Stimulated activated CD4-positive, alpha-beta T cell treated with anti-CD3 and anti-CD28 coated beads, Interleukin-4, amount 100 ng/mL, for 4 hours (primary cell): Measurements from ENCODE around the gene GMDS.
"Not testable (repeated sequence)": the region's sequence is repeated elsewhere in the genome, so short reads cannot be mapped to it uniquely, and the experiment has no call there.

Source experiments
- DNase-seq, 2 experiments: peaks; one replicate each; pipeline ENCODE4 v3.0.0-alpha.2; 2020

The GMDS gene

DNA sequence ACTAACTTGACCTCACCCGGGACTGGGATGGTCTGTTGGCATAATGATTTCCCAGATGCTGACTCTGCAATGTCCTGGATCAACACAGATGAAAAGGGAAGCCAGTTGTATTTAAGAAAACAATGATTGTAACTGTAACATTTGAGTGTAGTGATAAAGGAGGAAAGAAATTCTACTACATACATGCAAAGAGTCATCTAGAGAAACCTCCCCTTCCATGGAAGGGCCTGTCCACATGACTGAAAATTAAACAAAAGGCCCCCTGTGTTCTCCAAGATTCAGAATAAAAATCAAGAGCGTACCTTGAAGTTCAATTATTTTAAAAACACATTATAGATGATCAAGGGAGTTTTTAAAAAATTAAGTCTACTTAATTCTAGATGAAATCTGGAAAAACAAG, 484.5 kb downstream of the GMDS start:
- no peak for DNase-seq

DNA sequence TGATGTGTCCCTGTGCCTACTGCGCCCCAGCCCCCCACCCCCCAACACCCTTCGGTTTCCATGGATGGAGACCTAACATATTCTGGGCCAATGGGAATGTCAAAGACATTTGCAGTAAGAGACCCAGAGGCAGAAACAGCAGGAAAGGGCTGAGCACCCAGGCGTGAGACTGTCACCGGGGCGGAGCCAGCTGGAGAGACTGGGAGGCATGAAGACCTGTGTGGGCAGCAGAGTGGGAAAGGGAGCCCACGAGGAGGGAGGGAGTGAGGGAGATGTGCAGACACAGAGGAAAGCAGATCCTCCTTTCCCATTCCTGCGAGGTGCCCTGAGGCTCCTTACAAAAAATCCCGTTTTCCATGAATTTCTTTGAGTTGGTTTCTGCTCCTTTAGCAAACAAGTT, 485.5 kb downstream of the GMDS start:
- no peak for DNase-seq

DNA sequence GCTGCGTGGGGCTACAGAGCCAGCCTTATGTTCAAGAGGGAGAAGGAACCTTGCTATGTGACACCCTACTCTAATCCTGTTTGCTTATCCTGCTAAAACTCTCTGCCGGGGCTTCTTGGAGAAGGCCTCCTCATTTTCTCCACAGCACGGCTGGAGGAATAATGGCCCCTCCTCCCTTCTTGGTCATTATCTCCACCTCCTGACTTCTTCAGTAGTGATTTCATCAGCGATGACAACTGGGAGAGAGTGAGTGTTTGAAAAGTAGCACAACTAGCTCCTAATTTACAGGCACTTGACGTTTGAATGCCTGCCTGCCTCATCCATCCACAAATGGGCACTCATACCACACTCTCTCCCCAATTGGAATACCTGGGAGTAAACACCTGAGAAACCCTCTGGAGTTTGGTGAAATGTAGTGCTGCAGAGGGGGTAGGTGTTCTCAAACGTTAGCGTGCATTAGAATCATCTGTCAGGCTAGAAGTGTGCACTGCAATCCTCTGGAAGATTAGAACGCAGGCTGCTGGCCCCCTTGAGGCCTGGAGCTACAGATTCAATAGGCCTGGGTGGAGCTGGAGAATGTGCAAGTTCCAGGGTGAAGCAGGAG, 487.2 kb downstream of the GMDS start:
- no peak for DNase-seq

DNA sequence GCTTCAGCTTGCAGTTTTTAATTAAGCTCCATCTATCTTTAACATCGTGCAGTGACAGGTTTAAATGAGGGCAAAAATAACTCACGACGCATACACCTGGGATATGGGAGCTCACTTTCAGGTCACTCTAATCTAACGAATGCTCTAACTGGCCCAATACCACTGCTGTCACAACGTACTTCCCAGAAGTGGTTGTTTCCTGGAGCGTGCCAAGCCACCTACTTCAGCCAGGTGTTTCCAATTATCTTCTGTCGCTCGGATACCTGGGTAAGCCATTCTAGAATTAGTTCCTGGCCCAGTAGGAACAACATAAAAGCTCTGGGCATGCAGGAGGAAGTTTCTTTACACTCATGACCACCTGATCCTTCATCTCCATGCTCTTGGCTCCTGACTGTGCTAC, 488.3 kb downstream of the GMDS start:
- DNase-seq, result no peak

DNA sequence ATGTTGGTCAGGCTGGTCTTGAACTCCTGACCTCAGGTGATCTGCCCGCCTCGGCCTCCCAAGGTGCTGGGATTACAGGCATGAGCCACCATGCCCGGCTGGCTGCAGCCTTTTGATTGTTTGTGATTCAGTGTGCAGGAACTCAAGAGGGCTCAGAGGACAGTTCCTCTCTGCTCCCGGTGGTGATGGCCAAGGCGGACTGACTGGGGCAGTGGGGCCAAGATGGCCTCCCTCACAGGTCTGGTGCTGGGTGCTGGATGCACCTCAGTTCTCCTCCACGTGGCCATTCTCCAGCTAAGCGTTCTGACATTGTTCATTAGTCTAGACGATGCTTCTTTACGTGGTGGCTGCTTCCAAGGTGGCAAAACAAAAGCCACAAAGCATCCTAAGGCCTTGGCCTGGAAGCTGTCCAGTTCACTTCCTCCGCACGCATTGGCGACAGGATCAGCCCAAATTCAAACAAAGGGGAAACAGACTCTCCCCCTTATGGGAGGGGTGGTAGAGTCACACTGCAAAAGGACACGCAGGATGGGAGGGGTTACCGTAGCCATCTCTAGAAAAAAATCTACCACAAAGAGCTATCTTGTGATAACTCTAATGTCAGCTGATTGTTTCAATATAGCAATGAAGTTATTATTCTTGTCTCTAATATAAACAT, 488.8 kb downstream of the GMDS start:
- DNase-seq, result no peak

DNA sequence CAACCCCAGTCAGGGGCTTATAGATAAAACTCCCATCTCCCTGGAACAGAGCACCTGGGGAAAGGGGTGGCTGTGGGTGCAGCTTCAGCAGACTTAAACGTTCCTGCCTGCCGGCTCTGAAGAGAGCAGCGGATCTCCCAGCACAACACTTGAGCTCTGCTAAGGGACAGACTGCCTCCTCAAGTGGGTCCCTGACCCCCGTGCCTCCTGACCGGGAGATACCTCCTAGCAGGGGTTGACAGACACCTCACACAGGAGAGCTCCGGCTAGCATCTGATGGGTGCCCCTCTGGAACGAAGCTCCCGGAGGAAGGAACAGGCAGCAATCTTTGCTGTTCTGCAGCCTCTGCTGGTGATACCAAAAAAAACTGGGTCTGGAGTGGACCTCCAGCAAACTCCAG, 494.3 kb downstream of the GMDS start:
- DNase-seq, result not testable (repeated sequence)

DNA sequence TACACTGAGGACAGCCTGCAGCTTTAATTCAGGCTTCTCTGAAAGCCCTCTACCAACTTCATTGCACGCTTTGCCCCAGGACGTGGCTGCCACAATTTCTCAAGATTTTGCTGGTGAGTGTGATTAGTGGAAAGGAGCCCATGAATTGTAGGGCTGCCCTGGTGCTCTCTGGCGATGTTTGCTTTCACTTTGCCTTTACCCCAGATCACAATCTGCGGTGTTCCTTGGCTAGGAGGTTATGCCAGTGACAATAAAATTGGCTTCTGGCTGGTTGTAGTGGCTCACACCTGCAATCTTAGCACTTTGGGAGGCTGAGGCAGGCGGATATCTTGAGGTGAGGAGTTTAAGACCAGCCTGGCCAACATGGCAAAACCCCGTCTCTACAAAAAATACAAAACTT, 496.4 kb downstream of the GMDS start:
- DNase-seq, result no peak

DNA sequence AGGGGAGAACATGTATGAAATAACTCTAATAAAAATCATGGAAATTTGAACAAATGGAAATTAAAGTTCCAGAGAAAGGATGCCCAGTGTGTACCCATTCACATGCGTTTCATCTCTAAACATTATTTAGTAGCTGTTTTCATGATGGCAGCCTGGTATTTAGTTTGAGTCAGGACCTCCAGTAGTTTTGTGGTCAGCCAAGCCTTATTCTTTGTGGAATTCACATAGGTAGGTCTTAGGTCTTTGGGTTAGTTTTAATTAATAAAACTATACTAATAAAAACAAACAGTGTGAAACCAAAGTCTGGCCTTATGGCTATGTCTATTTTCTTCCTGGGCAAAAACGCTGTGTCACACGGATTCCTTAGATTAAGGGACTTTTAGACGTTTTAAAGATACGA, 497.9 kb downstream of the GMDS start:
- no peak for DNase-seq

DNA sequence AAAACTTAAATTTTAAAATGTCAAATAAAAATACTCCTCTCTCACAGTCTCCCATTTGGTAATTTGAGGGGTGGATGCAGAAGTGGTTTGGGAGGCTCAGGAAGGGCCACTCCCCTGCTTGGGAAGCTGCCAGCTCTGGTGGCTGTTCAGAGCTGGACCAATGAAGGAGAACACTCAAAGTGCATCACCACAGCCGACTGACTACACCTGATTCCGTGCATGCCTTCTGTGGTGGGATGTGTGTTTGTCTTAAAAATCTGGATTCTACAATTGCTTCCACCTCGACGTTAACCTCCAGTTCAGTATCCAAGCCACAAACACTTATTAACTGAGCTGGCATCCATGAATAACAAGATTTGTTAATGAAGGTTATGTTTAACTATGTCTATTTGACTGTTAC, 498.4 kb downstream of the GMDS start:
- no peak for DNase-seq

DNA sequence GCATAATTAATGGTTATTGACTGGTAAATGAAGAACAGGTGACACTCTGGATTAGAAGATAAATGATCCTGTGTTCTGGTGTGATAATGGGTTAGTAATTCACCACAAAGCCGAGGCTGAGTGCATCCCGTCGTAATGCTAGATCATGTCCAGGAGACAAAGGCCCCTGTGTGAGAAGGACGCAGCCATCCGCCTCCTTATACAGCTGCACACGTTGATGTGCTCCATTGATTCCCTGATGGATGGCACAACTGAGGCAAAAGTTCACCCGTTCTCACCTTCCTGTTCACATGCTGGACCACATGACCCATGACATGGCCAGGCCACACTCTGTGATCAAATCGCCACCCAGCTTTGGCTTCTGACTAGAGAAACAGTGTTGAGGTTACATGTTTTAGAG, 499.6 kb downstream of the GMDS start:
- no peak for DNase-seq

DNA sequence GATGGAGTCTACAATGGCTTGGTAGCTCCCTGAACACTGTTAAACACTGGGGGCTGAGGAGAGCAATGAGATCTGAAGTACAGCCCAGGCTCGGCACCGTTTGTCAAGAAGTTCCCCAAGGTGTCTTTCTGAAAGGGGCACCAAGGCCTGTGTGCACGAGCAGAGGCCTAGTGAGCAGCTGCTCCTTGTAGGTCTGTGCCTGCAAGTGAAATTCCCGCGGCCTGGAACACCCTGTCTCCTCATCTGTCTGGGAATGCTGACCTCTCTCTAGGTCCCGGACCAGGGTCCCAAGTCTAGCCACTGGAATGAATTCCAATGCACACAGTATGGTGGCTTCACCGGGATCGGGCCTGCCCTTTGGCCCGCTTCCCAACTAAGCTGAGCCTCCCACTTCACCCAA, 500.9 kb downstream of the GMDS start:
- no peak for DNase-seq

DNA sequence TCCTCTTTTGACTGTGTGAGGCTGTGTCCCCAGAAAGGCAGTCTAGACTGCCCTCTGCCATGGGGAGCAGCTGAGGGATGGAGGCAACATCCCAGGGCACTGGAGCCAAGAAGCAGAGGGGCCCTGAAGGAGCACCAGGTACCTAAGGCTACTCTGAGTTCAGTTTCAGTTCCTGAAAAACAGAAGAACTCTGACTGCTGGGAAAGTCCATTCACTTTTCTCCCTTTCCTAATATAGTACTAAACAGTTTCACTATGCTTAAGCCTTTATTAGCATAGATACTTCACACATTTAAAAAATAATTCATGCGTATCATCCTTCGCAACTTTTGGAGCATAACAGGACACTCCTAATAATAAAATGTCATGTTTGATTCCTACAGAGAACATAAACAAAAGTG, 505.7 kb downstream of the GMDS start:
- DNase-seq, result no peak

DNA sequence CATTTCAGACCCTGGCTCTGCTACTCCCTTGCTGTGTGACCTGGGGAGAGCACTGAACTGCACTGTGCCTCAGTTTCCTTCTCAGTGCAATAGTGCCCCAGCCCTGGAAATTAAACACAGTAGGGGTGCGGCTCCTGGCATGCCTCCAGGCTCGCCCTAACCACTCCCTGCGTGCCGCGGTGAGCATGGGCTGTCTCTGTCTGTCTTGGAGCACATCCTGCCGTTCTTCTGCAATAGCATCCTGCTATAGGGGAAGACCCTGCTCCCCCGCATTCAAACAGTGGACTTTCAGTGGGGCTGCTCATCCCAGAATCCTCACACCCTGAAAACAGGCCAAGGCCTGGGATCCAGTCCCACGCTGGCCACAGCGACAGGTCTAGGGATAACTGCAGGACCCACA, 506.2 kb downstream of the GMDS start:
- DNase-seq, result no peak

DNA sequence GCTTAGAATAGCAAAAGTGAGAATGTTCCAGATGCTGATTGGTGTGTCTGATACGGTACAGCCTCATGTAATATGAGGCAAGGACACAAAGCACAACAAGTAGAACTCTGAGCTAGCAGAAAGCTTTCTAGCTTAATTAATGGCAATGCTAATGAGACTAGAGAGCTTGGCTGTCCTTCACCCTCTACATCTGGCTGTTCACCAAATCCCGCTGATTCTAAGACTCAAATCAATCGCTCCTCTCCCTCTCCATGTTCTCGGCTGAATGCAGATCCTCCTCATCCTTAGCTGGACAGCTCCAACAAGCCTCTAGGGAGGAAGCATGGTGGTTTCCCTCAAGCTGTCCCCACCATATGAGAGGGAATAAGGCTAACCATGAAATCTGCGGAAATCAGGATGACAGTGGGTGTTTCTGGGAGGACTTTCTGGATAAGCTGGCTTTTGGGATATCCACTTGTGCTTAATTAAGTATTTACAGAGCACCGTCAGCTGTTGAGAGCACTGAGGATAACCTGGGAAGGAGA, 506.8 kb downstream of the GMDS start:
- no peak for DNase-seq

DNA sequence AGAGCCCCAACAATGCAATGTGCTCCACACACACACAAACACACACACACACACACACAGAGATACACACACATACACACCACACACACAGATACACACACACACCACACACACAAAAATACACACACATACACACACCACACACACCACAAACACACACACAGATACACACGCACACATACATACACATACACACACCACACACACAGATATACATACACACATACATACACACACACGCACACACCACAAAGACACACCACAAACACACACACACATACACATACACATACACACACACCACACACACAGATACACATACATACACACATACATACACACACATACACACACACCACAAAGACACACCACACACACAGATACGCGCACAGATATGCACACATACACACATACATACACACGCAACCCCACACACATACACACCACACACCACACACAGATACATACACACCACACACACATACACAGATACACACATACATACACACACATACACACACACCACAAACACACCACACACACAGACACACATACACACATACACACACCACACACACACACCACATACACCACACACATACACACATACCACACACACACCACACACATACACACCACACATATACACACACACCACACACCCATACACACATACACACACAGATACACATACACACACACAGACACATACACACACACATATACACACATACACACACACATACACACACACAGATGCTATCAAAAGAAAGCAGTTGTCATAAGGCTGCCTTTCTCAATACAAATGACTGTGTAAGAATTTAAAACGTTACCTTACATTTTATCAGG, 507.7 kb downstream of the GMDS start:
- no peak for DNase-seq

DNA sequence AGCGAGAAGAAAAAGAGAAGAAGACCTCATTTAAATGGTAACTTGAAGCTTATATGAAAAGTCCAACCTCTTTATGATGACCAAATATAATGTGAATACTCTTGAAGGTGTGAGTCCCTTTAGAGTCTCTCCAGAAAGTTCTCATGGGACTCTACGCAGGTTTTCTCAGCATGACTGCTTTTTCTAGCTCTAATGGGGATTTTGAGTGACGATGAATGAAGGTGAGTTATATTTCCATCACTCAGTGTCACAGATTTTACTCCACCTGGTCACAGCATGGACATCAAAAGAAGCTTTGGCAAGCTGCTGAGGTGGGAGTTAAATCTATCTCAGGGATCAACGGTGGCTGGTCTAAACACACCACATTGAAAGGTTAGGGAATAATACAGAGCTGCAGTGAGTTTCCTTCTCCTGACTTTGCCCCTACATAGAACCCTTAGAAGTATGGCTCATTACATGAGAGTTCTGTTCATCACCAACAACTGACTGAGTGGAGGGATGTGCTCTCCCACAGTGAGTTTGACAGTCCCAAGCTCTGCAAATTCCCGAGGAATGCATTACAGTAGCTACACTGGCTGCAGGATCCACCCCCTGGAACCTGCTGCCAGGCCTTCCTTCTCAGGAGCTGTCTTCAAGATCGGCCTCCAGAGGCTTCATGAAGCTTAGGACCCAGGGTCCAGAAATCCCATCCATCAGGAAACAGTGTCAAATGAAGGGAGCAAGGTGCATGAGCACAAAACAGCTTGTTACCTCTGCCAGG, 508.9 kb downstream of the GMDS start:
- no peak for DNase-seq

DNA sequence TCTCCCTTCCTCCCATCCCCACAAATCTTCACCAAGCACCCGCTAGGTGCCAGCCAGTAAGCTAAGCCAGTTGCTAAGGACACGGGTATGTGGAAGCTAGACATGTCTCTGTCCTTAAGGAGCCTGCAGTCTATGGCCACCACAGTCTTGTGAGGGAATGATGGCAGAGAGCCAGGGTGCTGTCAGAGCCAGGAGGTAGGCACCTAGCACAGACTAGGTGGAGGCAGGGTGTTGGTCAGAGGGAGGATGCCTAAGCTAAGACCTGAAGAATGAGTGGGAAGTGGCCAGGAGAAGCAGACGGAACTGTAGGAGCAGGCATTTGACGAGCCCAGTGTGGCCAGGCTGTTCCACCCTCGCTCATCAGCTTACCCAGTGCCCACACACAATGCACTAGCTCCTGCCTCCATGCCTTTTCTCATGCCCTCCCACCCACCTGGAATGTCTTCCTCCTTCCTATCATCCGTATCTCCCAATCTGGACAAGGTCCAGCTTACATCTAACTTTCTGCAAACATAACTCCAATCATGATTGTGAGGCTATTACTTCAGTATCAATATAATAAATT, 510.1 kb downstream of the GMDS start:
- DNase-seq, result no peak

DNA sequence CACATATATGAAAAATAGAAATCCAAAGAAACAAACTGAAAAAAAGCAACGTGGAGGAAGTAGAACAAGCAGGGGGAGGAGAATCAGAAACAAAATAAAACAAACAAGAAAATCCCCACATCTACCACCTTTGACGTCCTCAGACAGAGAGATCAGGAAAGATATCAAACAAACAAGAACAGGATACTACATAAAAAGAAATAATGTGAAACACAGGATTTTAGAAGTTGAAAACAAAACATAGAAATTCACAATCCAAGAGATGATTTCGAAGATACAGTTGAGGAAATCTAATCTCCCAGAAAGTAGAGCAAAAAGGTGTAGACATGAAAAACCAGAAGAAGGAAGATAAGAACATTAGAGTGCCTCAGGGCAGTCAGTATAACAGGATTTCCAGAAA, 514.5 kb downstream of the GMDS start:
- DNase-seq, result no peak

DNA sequence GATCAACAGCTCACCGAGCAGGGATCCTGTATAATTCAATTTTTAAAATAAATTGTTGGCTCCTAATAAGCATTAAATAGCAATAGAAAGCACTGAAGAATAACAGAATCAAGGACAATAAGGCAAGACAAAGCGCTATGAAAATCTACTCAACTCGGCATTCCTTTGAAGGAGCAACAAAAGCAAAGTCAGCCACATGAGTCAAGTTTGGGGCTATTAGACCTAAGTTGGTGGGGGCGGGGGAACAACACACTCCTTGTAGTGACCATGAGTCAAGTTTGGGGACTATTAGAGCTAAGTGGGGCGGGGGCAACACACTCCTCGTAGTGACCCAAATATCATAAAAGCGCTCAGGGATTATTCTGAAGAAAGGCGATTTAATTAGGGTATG, 515.7 kb downstream of the GMDS start:
- DNase-seq, result no peak

DNA sequence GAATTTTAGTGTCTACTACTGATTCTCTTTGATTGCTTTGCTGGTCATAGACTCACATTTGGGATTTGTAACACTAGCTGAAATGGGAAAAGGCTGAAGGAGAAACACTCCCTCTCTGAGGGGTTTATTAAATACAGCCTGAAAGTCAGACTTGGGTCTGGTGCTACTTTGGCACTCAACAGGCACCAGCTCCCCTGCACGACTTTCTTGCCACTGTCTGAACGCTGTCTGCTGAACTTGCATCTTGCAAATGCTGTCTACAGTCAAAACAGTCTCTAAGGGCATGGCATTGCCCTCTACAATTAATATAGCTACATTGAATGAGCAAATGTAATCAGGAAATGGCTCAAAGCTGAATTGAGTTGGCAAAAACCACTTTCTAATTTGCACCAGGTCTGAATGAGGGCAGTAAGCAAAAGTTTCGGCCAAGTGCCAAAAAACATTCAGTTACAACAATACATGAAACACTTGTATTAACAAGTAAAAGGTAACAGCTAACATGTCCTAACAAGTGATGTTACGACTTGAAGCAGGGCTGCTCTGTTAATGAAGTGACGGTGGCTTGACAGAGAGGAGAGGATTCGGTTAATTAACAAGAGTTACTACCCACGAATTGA, 516.2 kb downstream of the GMDS start:
- no peak for DNase-seq

DNA sequence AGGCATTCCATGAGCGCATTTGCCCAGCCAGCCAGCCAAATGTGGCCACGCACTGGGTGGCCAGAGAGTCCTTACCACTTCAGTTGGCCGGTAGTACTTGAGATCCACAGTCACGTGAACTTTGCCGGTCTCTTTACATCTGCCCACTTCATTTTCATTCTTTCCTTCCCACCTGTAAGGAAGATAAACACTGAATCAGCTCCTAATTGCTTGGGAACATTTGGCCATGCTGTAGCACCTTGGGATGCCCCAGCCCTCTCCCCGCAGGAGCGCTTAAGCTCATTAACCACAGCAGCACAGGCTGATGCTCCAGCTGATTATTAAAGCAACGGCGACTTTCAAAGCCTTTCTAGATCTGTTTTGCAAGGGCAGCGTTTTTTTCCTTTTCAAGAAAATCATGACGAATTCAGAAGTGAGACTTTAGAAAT, 519.0 kb downstream of the GMDS start:
- DNase-seq, result no peak

DNA sequence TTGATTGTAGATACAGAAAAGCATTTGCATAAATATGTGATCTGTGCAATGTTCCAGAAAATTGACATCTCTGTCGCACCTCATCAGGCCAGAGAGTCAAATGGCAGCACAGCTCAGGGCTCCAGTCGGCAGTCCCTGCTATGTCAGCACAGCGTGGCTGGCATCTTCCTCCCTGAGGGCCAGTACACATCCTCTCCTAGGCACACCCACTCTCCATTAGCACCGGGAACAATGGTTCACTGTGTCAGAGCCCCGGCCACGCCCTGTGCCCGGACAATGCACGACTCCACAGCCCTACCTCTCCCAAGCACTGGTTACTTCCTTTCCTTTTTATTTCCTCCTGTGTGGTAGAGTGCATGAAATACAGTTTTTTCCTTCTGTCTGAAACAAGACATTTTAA, 520.8 kb downstream of the GMDS start:
- DNase-seq, result no peak
